H1 (cell line): Measurements from ENCODE around the gene CAPN1. TPM values are rescaled to one million over a fixed set of nuclear protein-coding genes. Genes with fewer than 3 reads are reported as not detected.

Source experiments
- CTCF ChIA-PET: fragments of 300-600 bp; sonication (Branson Sonifier 250); formaldehyde crosslinking; loops from one replicate; lab custom pipeline; 2021; ENCODE audit not compliant: partially characterized antibody; lab: Charles Lee
- POLR2A ChIA-PET: fragments of 300-600 bp; sonication (Branson Sonifier 250); formaldehyde crosslinking; loops from one replicate; lab custom pipeline; 2021; ENCODE audit warnings: inconsistent platforms; ENCODE audit not compliant: partially characterized antibody; lab: Charles Lee
- DNase-seq, 2 experiments: peaks; one replicate each; pipeline versions ENCODE4 v3.0.0 to v3.0.0-alpha.2; 2010 to 2022; ENCODE audit warnings: low spot score in 2 of 2, low read depth in 1 of 2, mixed read lengths in 1 of 2
- FAIRE-seq: peaks from 2 replicates; lab custom pipeline; 2011; peaks lifted over from hg19 to GRCh38; lab: Jason Lieb, UNC
- H2AFZ ChIP-seq: 2 replicates; pipeline ENCODE4 v1.8.1; 2012; ENCODE audit warnings: low read length, inconsistent platforms
- H2AK5ac ChIP-seq: 2 replicates; pipeline ENCODE4 v1.6.1; 2013; ENCODE audit warnings: low read depth, low read length
- H2BK120ac ChIP-seq: replicated peaks from 2 replicates; pipeline ENCODE3; 2013; ENCODE audit warnings: low read depth, low read length, inconsistent platforms
- H2BK12ac ChIP-seq: 2 replicates; pipeline ENCODE4 v1.6.1; 2013; ENCODE audit warnings: low read depth, low read length
- H2BK15ac ChIP-seq: 2 replicates; pipeline ENCODE4 v1.6.1; 2013; ENCODE audit warnings: low read length
- H2BK20ac ChIP-seq: 2 replicates; pipeline ENCODE4 v1.6.1; 2013; ENCODE audit warnings: low read length
- H2BK5ac ChIP-seq: 2 replicates; pipeline ENCODE4 v1.6.1; 2013; ENCODE audit warnings: low read depth, low read length
- H3K14ac ChIP-seq: 2 replicates; pipeline ENCODE4 v1.6.1; 2013; ENCODE audit warnings: inconsistent platforms; ENCODE audit not compliant: insufficient read length
- H3K18ac ChIP-seq: 2 replicates; pipeline ENCODE4 v1.6.1; 2013; ENCODE audit warnings: low read length; ENCODE audit errors: extremely low read depth
- H3K23ac ChIP-seq: 2 replicates; pipeline ENCODE4 v1.6.1; 2013; ENCODE audit warnings: inconsistent platforms; ENCODE audit not compliant: insufficient read length
- H3K23me2 ChIP-seq: 2 replicates; pipeline ENCODE4 v1.6.1; 2013; ENCODE audit warnings: low read depth, low read length
- H3K27ac ChIP-seq: 2 replicates; pipeline ENCODE4 v1.6.1; 2011; ENCODE audit warnings: low read depth, low read length, inconsistent platforms
- H3K27me3 ChIP-seq, 4 experiments: replicated peaks in 1 of 4; 1 replicate in 1 of 4; 2 replicates in 3 of 4; pipeline versions ENCODE4 v1.6.1 to v1.8.1; 2011 to 2013; ENCODE audit warnings: low read length in 3 of 4, mild to moderate bottlenecking in 3 of 4, inconsistent platforms in 2 of 4, mixed read lengths in 2 of 4, moderate library complexity in 1 of 4; ENCODE audit not compliant: control insufficient read depth in 3 of 4, insufficient read depth in 3 of 4; ENCODE audit errors: extremely low read depth in 1 of 4
- H3K36me3 ChIP-seq, 4 experiments: 2 replicates each; pipeline versions ENCODE4 v1.6.1 to v1.8.1; 2011 to 2013; ENCODE audit warnings: mild to moderate bottlenecking in 4 of 4, low read length in 3 of 4, moderate library complexity in 2 of 4, control low read depth in 1 of 4, inconsistent platforms in 1 of 4; ENCODE audit not compliant: insufficient read depth in 4 of 4, control insufficient read depth in 2 of 4
- H3K4ac ChIP-seq: replicated peaks from 2 replicates; pipeline ENCODE3; 2013; ENCODE audit warnings: low read length, low read depth, mixed read lengths, inconsistent platforms; ENCODE audit not compliant: insufficient read length
- H3K4me1 ChIP-seq, 4 experiments: replicated peaks in 1 of 4; 1 replicate in 1 of 4; 2 replicates in 3 of 4; pipeline versions ENCODE4 v1.6.1 to v1.8.1; 2011 to 2013; ENCODE audit warnings: low read length in 3 of 4, inconsistent platforms in 2 of 4, mixed read lengths in 1 of 4; ENCODE audit not compliant: insufficient read depth in 4 of 4, control insufficient read depth in 3 of 4
- H3K4me2 ChIP-seq, 2 experiments: 2 replicates each; pipeline versions ENCODE4 v1.6.1 to v1.8.1; 2011 to 2013; ENCODE audit warnings: low read depth in 2 of 2, low read length in 2 of 2, control low read depth in 1 of 2, inconsistent platforms in 1 of 2, mild to moderate bottlenecking in 1 of 2; ENCODE audit not compliant: insufficient read depth in 1 of 2
- H3K4me3 ChIP-seq, 4 experiments: fragments of 200-600, 300-600 bp in 1 of 4; sonication (generic), shearing (Covaris generic), sonication (Bioruptor Twin) in 1 of 4; 2 replicates each; pipeline versions ENCODE4 v1.5.1 to v1.8.1; 2011 to 2016; ENCODE audit warnings: low read length in 4 of 4, low read depth in 3 of 4, control low read depth in 2 of 4, inconsistent platforms in 2 of 4, mild to moderate bottlenecking in 2 of 4, mixed read lengths in 1 of 4, moderate library complexity in 1 of 4; ENCODE audit not compliant: insufficient read depth in 2 of 4; ENCODE audit errors: extremely low read depth in 1 of 4
- H3K56ac ChIP-seq: replicated peaks from 2 replicates; pipeline ENCODE3; 2013; ENCODE audit warnings: low read depth, mild to moderate bottlenecking, mixed read lengths, low read length, inconsistent platforms; ENCODE audit not compliant: insufficient read length
- H3K79me1 ChIP-seq: 2 replicates; pipeline ENCODE4 v1.6.1; 2013; ENCODE audit warnings: low read depth, low read length, control low read depth
- H3K79me2 ChIP-seq, 2 experiments: 2 replicates each; pipeline versions ENCODE4 v1.6.1 to v1.8.1; 2012 to 2013; ENCODE audit warnings: low read length in 2 of 2, mild to moderate bottlenecking in 2 of 2, inconsistent platforms in 1 of 2; ENCODE audit not compliant: insufficient read depth in 2 of 2, control insufficient read depth in 1 of 2
- H3K9ac ChIP-seq, 4 experiments: replicated peaks in 1 of 4; 1 replicate in 1 of 4; 2 replicates in 3 of 4; pipeline versions ENCODE4 v1.6.1 to v1.8.1; 2011 to 2013; ENCODE audit warnings: low read depth in 3 of 4, low read length in 3 of 4, control low read depth in 2 of 4, mild to moderate bottlenecking in 2 of 4, moderate library complexity in 2 of 4, inconsistent platforms in 1 of 4; ENCODE audit errors: extremely low read depth in 1 of 4
- H3K9me3 ChIP-seq, 2 experiments: 2 replicates each; pipeline versions ENCODE4 v1.6.1 to v1.8.1; 2012 to 2013; ENCODE audit warnings: mild to moderate bottlenecking in 2 of 2, moderate library complexity in 2 of 2, control low read depth in 1 of 2, inconsistent platforms in 1 of 2, low read depth in 1 of 2, low read length in 1 of 2, mixed read lengths in 1 of 2; ENCODE audit not compliant: insufficient read depth in 2 of 2
- H4K20me1 ChIP-seq, 2 experiments: replicated peaks in 1 of 2; 2 replicates each; pipeline versions ENCODE3 to v1.8.1; 2011 to 2013; ENCODE audit warnings: inconsistent platforms in 2 of 2, low read length in 2 of 2, mild to moderate bottlenecking in 1 of 2; ENCODE audit not compliant: insufficient read depth in 2 of 2, control insufficient read depth in 1 of 2
- H4K5ac ChIP-seq: 2 replicates; pipeline ENCODE4 v1.6.1; 2013; ENCODE audit warnings: low read length, low read depth, mixed read lengths, inconsistent platforms; ENCODE audit not compliant: insufficient read length
- H4K8ac ChIP-seq: 2 replicates; pipeline ENCODE4 v1.8.0; 2013; ENCODE audit warnings: mild to moderate bottlenecking, moderate library complexity, low read length, inconsistent platforms; ENCODE audit not compliant: insufficient read depth; ENCODE audit errors: extremely low read depth
- H4K91ac ChIP-seq: replicated peaks from 2 replicates; pipeline ENCODE3; 2013; ENCODE audit warnings: low read length, mixed read lengths, inconsistent platforms; ENCODE audit not compliant: insufficient read length
- SUZ12 ChIP-seq: fragments of 200-600 bp; sonication (generic); IDR thresholded peaks from 2 replicates; pipeline ENCODE4 v1.6.1; 2012; ENCODE audit warnings: mild to moderate bottlenecking, inconsistent platforms, low read length, moderate library complexity, mixed read lengths
- WGBS, 2 experiments: shearing (Covaris generic) in 1 of 2; methylation state at CpG; one replicate each; pipeline versions ENCODE4 v1.1.6 to v1.1.7; 2013 to 2015; ENCODE audit warnings: low lambda C conversion rate in 2 of 2, mixed read lengths in 2 of 2, inconsistent platforms in 1 of 2, low coverage in 1 of 2, missing lambda C conversion rate in 1 of 2; ENCODE audit not compliant: insufficient replicate concordance in 2 of 2, insufficient coverage in 1 of 2, insufficient read length in 1 of 2; ENCODE audit errors: extremely low coverage in 1 of 2, missing lambda C conversion rate in 1 of 2; 5-methylcytosine and 5-hydroxymethylcytosine counted together
- polyA plus RNA-seq, 7 experiments: library from polyadenylated mRNA; depleted of rRNA in 3 of 7; stranded (reverse) in 5 of 7; unstranded in 2 of 7; fragments of >200 nt in 5 of 7; fragments of 200-250 nt in 2 of 7; gene quantifications; 1 replicate in 5 of 7; 2 replicates in 1 of 7; 4 replicates in 1 of 7; pipeline versions ENCODE4 v1.2.1 to v1.2.3, GENCODE V29; 2011 to 2013; ENCODE audit warnings: missing spikeins in 2 of 7, mixed read lengths in 2 of 7
- total RNA-seq: library from RNA; stranded (reverse); fragmentation: NEBNext Ultra II Directional; extraction: Animal tissue kit (Norgen Biotek cat#: 25700); gene quantifications from 2 replicates; pipeline ENCODE4 v1.2.1, GENCODE V29; 2021

CAPN1 gene
- total and polyA plus RNA-seq, 2 of the 8 experiments (the other 6 are each of a cell fraction or from before 2014, with no cell fraction given), result 194 to 233 TPM

DNA sequence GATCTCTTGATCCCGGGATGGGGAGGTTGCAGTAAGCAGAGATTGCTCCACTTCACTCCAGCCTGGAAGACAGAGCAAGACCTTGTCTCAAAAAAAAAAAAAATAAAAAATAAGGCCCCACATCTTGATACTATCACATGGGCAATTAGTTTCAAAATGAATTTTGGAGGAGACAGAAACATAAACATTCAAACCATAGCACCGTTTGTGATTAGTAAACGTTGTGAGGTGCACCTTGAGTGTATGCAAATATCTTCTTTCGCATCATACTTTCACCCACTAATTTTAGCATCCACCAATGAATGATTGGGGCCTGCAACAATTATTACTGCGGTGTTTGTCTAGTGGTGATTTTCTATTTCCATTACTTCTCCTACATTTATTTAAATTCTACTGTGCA lies 22.7 kb upstream of the CAPN1 start:
- Histone ChIP-seq H2AK5ac (no peak overlapping the region), H3K4me2 (no peak overlapping the region), H4K20me1 (no peaks in the 10 kb centered on the region), H4K5ac (no peak overlapping the region), H3K79me1 (no peaks in the 10 kb centered on the region), H3K9ac (no peak overlapping the region), H3K27me3 (no peaks in the 10 kb centered on the region), H3K36me3 (no peaks in the 10 kb centered on the region), H4K91ac (no peak overlapping the region), H2BK12ac (no peak overlapping the region), H3K4ac (no peak overlapping the region), H2BK120ac (no peak overlapping the region), H3K23me2 (no peaks in the 10 kb centered on the region), H3K14ac (no peak overlapping the region), H2BK15ac (no peak overlapping the region), H3K18ac (no peak overlapping the region), H4K8ac (no peak overlapping the region), H2BK5ac (no peak overlapping the region), H3K79me2 (no peaks in the 10 kb centered on the region), H3K56ac (no peak overlapping the region), H3K9me3 (no peaks in the 10 kb centered on the region), H3K4me1 (no peaks in the 10 kb centered on the region), H3K23ac (no peak overlapping the region), H2BK20ac (no peak overlapping the region), H3K27ac (no peak overlapping the region), H2AFZ (no peak overlapping the region), H3K4me3 (no peak overlapping the region)
- ChIA-PET CTCF (interaction anchor here (0.6 kb wide), 1 partner anchor 96 kb away, joined by 3 read pairs; no protein-coding TSS in a partner anchor), POLR2A (no interaction called here)
- no peak for TF ChIP-seq SUZ12
- 92% methylated on average over 5 of the region's 5 CpGs; no CpG with 5 or more reads in 1 of the 2 experiments for WGBS, 2 experiments
- FAIRE-seq (no peak), DNase-seq (no peak)
